ENCODE measurements around the gene PDE3B. TPM values are rescaled to one million over a fixed set of nuclear protein-coding genes. Genes with fewer than 3 reads are reported as not detected.

PDE3B gene
- total RNA-seq, 1 donor: 0.36 TPM

DNA sequence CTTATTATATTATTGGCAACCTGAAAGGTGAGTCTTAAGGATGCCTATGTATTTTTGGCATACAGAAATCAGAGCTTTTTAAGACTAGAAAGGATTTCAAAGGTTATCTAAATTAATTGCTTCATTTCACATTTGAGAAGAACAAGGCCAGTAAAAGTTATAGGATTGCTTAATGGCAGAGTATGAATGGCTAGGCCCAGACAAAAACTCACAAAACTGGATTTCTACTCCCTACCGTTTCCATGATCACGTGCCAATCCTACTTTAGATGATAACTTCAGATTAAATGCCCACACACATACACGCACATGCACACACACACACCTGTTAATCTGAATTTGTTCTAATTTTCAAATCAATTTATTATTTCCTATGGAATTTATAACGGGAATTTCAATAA is 1.8 kb upstream of the PDE3B start:
- Histone ChIP-seq H3K4me1 (ENCODE audit: insufficient read depth, low read length) (peaks cover 11% of the 10 kb centered on the region), H2AFZ (ENCODE audit: low read length) (no peak overlapping the region), H3K36me3 (ENCODE audit: insufficient read depth, low read length) (no peaks in the 10 kb centered on the region), H3K4me2 (ENCODE audit: insufficient read depth, low read length) (no peak overlapping the region), H4K20me1 (ENCODE audit: insufficient read depth, low read length) (no peaks in the 10 kb centered on the region), H3K79me2 (ENCODE audit: insufficient read depth, low read length) (no peaks in the 10 kb centered on the region), H3K27ac (ENCODE audit: low read depth, low read length) (no peak overlapping the region), H3K27me3 (ENCODE audit: insufficient read depth, low read length) (peaks cover 43% of the 10 kb centered on the region), H3K4me3 (ENCODE audit: insufficient read depth, low read length) (no peak overlapping the region), H3K9me3 (ENCODE audit: low read depth, low read length) (no peaks in the 10 kb centered on the region)
- DNase-seq (ENCODE audit: insufficient read length, low spot score, missing footprints): peak; percentile 83
- TF ChIP-seq, protein P1, sequence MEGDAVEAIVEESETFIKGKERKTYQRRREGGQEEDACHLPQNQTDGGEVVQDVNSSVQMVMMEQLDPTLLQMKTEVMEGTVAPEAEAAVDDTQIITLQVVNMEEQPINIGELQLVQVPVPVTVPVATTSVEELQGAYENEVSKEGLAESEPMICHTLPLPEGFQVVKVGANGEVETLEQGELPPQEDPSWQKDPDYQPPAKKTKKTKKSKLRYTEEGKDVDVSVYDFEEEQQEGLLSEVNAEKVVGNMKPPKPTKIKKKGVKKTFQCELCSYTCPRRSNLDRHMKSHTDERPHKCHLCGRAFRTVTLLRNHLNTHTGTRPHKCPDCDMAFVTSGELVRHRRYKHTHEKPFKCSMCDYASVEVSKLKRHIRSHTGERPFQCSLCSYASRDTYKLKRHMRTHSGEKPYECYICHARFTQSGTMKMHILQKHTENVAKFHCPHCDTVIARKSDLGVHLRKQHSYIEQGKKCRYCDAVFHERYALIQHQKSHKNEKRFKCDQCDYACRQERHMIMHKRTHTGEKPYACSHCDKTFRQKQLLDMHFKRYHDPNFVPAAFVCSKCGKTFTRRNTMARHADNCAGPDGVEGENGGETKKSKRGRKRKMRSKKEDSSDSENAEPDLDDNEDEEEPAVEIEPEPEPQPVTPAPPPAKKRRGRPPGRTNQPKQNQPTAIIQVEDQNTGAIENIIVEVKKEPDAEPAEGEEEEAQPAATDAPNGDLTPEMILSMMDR (IDR thresholded peaks at IDR 0.05; ENCODE audit: extremely low read depth, low read depth, low read length): no peak

DNA sequence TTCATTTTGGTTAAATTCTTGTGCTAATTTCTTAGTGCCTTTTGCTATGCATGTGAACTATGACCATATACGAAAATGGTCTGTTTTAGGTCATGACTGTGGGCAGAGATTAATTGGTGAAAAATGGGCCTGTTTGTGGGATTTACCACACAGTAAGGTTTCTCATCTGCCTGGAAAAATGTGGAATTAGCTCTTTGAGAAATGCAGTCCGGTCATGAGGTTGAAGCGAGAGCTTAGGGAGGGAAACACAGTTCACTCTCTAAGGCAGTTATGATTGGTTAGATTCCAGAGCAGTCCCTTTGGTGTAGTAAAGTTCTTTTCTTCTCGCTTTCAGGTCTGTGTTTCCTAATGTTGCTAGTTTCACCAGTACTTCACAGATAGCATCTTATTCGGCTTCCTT is 1.2 kb upstream of the PDE3B start:
- Histone ChIP-seq H2AFZ (ENCODE audit: low read length) (no peak overlapping the region), H3K4me1 (ENCODE audit: insufficient read depth, low read length) (peaks cover 11% of the 10 kb centered on the region), H3K27ac (ENCODE audit: low read depth, low read length) (no peak overlapping the region), H3K79me2 (ENCODE audit: insufficient read depth, low read length) (no peaks in the 10 kb centered on the region), H3K4me3 (ENCODE audit: insufficient read depth, low read length) (no peak overlapping the region), H3K4me2 (ENCODE audit: insufficient read depth, low read length) (no peak overlapping the region), H3K9me3 (ENCODE audit: low read depth, low read length) (no peaks in the 10 kb centered on the region), H4K20me1 (ENCODE audit: insufficient read depth, low read length) (no peaks in the 10 kb centered on the region), H3K27me3 (ENCODE audit: insufficient read depth, low read length) (peaks cover 49% of the 10 kb centered on the region), H3K36me3 (ENCODE audit: insufficient read depth, low read length) (no peaks in the 10 kb centered on the region)
- DNase-seq (ENCODE audit: insufficient read length, low spot score, missing footprints): peak; percentile 56
- TF ChIP-seq, protein P1 (IDR thresholded peaks at IDR 0.05; ENCODE audit: extremely low read depth, low read depth, low read length): no peak

DNA sequence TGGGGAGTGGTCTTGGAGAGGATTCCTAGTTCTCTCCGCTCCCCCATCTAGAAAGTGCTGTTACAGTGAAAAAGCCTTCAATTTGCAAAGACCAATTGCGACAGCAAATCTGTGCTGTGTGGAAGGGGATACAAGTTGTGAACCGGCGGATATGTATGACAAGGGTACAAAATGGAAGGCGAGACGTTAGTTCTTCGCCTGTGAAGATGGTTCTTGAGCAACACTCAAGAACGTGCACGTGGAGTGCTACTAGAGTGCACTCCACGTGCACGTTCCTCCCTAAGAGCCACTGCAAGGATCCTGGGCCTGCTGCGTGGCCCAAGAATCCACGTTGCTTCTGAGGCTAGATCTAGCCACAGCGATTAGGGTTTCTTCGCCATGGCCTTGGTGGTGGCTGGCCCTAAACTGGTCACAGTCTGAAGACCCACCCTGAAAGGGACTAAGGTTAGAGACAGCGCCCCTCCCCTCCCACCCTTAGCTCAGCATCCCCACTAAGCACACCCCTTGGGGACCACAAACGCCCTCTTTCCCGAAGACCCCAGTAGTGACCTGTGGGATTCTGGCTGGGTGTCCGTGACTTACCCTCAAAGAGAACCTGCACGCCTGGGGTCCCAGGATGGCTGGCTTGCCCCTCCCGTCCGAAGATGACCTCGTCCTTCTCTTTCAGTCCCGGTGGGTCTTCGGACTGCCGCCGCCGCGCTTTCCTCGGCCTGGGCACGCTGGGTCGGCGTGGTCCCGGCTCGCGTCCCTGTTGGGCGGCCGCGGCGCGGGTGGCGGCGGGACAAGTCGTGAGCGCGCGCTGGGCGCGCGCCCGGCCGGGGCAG is 519 bp upstream of the PDE3B start:
- H3K4me1 ChIP-seq (ENCODE audit: insufficient read depth, low read length): peaks cover 11% of the 10 kb centered on the region
- peak overlapping the region; percentile 51 for H2AFZ ChIP-seq (ENCODE audit: low read length)
- H3K27ac ChIP-seq (ENCODE audit: low read depth, low read length): no peak overlapping the region
- TF ChIP-seq, protein P1 (IDR thresholded peaks at IDR 0.05; ENCODE audit: extremely low read depth, low read depth, low read length): no peak
- H3K27me3 ChIP-seq (ENCODE audit: insufficient read depth, low read length): peaks cover 51% of the 10 kb centered on the region
- H3K4me3 ChIP-seq (ENCODE audit: insufficient read depth, low read length): peak overlapping the region; percentile 70
- H4K20me1 ChIP-seq (ENCODE audit: insufficient read depth, low read length): no peaks in the 10 kb centered on the region
- H3K9me3 ChIP-seq (ENCODE audit: low read depth, low read length): no peaks in the 10 kb centered on the region
- no peaks in the 10 kb centered on the region for H3K36me3 ChIP-seq (ENCODE audit: insufficient read depth, low read length)
- no peaks in the 10 kb centered on the region for H3K79me2 ChIP-seq (ENCODE audit: insufficient read depth, low read length)
- peak; percentile 71 for DNase-seq (ENCODE audit: insufficient read length, low spot score, missing footprints)
- H3K4me2 ChIP-seq (ENCODE audit: insufficient read depth, low read length): peak overlapping the region; percentile 87

DNA sequence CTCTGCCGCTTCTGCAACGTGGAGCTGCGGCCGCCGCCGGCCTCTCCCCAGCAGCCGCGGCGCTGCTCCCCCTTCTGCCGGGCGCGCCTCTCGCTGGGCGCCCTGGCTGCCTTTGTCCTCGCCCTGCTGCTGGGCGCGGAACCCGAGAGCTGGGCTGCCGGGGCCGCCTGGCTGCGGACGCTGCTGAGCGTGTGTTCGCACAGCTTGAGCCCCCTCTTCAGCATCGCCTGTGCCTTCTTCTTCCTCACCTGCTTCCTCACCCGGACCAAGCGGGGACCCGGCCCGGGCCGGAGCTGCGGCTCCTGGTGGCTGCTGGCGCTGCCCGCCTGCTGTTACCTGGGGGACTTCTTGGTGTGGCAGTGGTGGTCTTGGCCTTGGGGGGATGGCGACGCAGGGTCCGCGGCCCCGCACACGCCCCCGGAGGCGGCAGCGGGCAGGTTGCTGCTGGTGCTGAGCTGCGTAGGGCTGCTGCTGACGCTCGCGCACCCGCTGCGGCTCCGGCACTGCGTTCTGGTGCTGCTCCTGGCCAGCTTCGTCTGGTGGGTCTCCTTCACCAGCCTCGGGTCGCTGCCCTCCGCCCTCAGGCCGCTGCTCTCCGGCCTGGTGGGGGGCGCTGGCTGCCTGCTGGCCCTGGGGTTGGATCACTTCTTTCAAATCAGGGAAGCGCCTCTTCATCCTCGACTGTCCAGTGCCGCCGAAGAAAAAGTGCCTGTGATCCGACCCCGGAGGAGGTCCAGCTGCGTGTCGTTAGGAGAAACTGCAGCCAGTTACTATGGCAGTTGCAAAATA is 816 bp downstream of the PDE3B start:
- peak overlapping the region; percentile 70 for H3K4me3 ChIP-seq (ENCODE audit: insufficient read depth, low read length)
- TF ChIP-seq, protein P1 (IDR thresholded peaks at IDR 0.05; ENCODE audit: extremely low read depth, low read depth, low read length): no peak
- peak overlapping the region; percentile 68 for H2AFZ ChIP-seq (ENCODE audit: low read length)
- peak overlapping the region; percentile 87 for H3K4me2 ChIP-seq (ENCODE audit: insufficient read depth, low read length)
- no peak overlapping the region for H3K27ac ChIP-seq (ENCODE audit: low read depth, low read length)
- H4K20me1 ChIP-seq (ENCODE audit: insufficient read depth, low read length): no peaks in the 10 kb centered on the region
- DNase-seq (ENCODE audit: insufficient read length, low spot score, missing footprints): peak; percentile 91
- peaks cover 53% of the 10 kb centered on the region for H3K27me3 ChIP-seq (ENCODE audit: insufficient read depth, low read length)
- H3K4me1 ChIP-seq (ENCODE audit: insufficient read depth, low read length): peaks cover 11% of the 10 kb centered on the region
- no peaks in the 10 kb centered on the region for H3K9me3 ChIP-seq (ENCODE audit: low read depth, low read length)
- H3K79me2 ChIP-seq (ENCODE audit: insufficient read depth, low read length): no peaks in the 10 kb centered on the region
- no peaks in the 10 kb centered on the region for H3K36me3 ChIP-seq (ENCODE audit: insufficient read depth, low read length)

Data from osteoblast (primary cell).